SU-DHL-6 (cell line): ENCODE results near the gene GPR42.

Experiments
- CTCF ChIP-seq: fragments of 200-600 bp; sonication (generic); IDR thresholded peaks from one replicate; pipeline ENCODE4 v1.5.1; 2017; ENCODE audit warnings: antibody characterized with exemption, mild to moderate bottlenecking, low read length, moderate library complexity; ENCODE audit not compliant: insufficient read depth, poor library complexity, severe bottlenecking
- EZH2phosphoT487 ChIP-seq: fragments of 200-600 bp; sonication (generic), shearing (Covaris generic); conservative IDR thresholded peaks from 2 replicates; pipeline ENCODE4 v1.6.1; 2018; ENCODE audit warnings: mild to moderate bottlenecking, antibody characterized with exemption, low read length, moderate library complexity, mixed read lengths

DNA sequence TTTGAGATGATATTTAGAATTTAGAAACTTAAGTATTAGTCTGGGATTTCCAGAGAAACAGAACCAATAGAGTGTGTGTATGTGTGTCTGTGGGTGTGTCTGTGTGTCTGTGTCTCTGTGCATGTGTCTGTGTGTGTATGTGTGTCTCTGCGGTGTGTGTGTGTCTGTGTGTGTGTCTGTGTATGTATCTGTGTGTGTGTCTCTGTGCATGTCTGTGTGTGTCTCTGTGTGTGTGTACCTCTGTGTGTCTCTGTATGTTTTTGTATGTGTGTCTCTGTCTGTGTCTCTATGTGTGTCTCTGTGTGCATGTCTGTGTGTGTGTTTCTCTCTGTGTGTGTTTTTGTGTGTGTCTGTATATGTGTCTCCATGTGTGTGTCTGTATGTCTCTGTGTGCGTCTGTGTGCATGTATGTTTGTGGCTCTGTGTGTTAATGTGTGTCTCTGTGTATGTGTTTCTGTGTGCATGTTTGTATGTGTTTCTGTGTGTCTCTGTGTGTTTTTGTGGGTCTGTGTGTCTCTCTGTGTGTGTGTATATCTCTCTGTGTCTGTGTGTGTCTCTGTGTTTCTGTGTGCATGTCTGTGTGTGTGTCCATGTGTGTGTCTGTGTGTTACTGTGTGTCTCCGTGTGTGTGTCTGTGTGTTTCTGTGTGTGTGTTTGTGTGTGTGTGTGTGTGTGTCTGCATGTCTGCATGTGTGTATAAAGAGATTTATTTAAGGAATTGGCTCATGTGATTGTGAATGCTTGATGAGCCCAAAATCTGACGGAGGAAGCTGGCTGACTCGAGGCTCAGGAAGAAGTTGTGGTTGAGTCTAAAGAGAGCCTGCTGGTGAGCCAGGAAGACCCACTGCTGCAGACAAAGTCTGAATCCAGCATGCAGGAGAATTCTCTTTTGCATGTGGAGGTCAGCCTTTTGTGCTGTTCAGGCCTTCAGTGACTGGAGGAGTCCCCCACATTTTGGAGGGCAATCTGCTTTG, 22.2 kb downstream of the GPR42 start:
- TF ChIP-seq CTCF (no peak), EZH2phosphoT487 (no peak)
